Keratinocyte (primary cell): ENCODE results near the gene TMEM131.
"Not testable (repeated sequence)": the region's sequence is repeated elsewhere in the genome, so short reads cannot be mapped to it uniquely, and the experiment has no call there.

ENCODE experiments used
- EZH2 ChIP-seq: IDR thresholded peaks from one replicate; pipeline ENCODE4 v1.6.1; 2012; ENCODE audit warnings: inconsistent platforms, mild to moderate bottlenecking, low read length, moderate library complexity
- TF ChIP-seq, protein P1 (sequence below), 3 experiments: IDR thresholded peaks in 1 of 3; conservative IDR thresholded peaks in 1 of 3; optimal IDR thresholded peaks in 1 of 3; 2 replicates in 2 of 3; 3 replicates in 1 of 3; pipeline versions ENCODE3 to v1.5.1; 2011; ENCODE audit warnings: low read length in 3 of 3, mild to moderate bottlenecking in 3 of 3, moderate library complexity in 2 of 3, control low read depth in 1 of 3, inconsistent platforms in 1 of 3; ENCODE audit not compliant: insufficient read depth in 2 of 3; ENCODE audit errors: extremely low read depth in 1 of 3

DNA sequence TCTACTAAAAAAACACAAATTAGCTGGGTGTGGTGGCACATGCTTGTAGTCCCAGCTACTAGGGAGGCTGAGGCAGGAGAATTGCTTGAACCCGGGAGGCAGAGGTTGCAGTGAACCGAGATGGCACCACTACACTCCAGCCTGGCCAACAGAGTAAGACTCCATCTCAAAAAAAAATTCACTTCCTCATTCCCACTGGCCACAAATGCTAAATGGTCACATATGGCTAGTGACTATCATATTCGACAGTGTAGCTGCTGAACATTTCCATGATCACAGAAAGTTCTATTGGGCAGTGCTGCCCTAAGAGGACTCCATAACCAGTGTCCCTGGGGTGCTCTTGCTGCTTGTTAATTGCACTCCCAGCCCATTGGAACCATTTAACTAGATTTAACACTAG, 26.3 kb upstream of the TMEM131 start:
- TF ChIP-seq, protein P1, sequence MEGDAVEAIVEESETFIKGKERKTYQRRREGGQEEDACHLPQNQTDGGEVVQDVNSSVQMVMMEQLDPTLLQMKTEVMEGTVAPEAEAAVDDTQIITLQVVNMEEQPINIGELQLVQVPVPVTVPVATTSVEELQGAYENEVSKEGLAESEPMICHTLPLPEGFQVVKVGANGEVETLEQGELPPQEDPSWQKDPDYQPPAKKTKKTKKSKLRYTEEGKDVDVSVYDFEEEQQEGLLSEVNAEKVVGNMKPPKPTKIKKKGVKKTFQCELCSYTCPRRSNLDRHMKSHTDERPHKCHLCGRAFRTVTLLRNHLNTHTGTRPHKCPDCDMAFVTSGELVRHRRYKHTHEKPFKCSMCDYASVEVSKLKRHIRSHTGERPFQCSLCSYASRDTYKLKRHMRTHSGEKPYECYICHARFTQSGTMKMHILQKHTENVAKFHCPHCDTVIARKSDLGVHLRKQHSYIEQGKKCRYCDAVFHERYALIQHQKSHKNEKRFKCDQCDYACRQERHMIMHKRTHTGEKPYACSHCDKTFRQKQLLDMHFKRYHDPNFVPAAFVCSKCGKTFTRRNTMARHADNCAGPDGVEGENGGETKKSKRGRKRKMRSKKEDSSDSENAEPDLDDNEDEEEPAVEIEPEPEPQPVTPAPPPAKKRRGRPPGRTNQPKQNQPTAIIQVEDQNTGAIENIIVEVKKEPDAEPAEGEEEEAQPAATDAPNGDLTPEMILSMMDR (optimal IDR thresholded peaks at IDR 0.05 in 1 of 3, IDR thresholded peaks at IDR 0.05 in 1 of 3, conservative IDR thresholded peaks at IDR 0.05 in 1 of 3; ENCODE audit: extremely low read depth in 1 of 3, insufficient read depth in 2 of 3, low read length in 3 of 3), result not testable (repeated sequence)
- not testable (repeated sequence) for TF ChIP-seq EZH2
